ENCODE results near the gene STRA8. TPM values are rescaled to one million over a fixed set of nuclear protein-coding genes. Genes with fewer than 3 reads are reported as not detected.
"Not testable (repeated sequence)": the region's sequence is repeated elsewhere in the genome, so short reads cannot be mapped to it uniquely, and the experiment has no call there.

Gene STRA8
- total RNA-seq, 1 experiment from 2014 or later = not detected

DNA sequence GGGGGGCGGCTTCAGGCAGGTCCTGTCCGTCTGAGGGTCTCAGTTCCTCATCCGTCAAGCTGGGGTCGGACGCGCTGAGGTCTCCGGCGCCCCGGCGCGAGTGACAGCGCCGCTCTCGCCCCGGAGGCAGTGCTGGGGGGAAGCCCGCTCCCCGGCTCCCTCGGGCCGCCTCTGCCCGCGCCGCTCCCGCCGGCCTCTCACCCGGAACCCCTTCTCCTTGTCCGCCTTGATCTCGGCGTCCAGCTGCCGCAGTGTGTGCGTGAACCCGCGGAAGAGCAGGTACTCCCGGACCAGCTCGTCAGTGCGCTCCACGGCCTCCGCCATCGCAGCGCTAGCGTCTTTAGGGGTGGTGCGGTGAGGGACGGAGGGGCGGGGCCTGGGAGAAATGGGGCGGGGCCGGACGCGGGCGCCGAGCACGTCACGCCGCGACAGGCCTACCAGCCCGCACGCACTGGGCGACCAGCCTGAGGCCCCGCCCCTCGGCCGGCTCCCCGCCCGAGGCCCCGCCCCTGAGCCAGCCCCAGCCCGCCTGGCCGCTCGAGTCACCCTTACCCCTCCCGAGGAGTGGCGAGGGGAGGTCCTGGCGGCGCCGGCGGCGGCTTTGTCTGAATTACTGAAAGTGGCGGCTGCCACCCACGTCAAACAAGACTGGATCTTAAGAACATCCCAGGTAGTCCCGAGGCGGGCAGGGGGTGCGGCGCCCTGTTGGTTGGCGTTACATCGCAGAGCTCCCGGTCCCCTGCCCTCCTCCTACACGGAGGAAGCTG, 22.3 kb upstream of the STRA8 start, which contains the start of gene WDR91:
TSS of gene WDR91 (minus strand) at position 348 of the 767 bp plus-strand sequence. CDS start at position 324, 24 bp downstream.
- Histone ChIP-seq H3F3A (ENCODE audit: insufficient read depth, low read depth) (no peaks in the 10 kb centered on the region), H3K4me2 (peak within 1 kb of the TSS; percentile 91), H3K27me3 (ENCODE audit: insufficient read depth, low read depth) (no peaks in the 10 kb centered on the region), H3K4me1 (replicated peaks; ENCODE audit: insufficient read depth) (no peaks in the 10 kb centered on the region; the same call in 1 of the 2 replicates), H4K20me1 (ENCODE audit: insufficient read depth) (no peaks in the 10 kb centered on the region), H3K4me3 (peak within 1 kb of the TSS; percentile 76), H3K36me3 (ENCODE audit: low read depth) (no peaks in the 10 kb centered on the region), H3K27ac (peak within 1 kb of the TSS; percentile 48), H3K9me3 (ENCODE audit: insufficient read depth, low read depth) (no peaks in the 10 kb centered on the region), H3K9me2 (ENCODE audit: insufficient read depth) (no peaks in the 10 kb centered on the region), H3K79me2 (ENCODE audit: low read depth) (no peaks in the 10 kb centered on the region), H2AFZ (peak within 1 kb of the TSS; percentile 95)
- no peak for TF ChIP-seq EZH2 (IDR thresholded peaks at IDR 0.05; ENCODE audit: low read depth)
- TF ChIP-seq, protein P1, sequence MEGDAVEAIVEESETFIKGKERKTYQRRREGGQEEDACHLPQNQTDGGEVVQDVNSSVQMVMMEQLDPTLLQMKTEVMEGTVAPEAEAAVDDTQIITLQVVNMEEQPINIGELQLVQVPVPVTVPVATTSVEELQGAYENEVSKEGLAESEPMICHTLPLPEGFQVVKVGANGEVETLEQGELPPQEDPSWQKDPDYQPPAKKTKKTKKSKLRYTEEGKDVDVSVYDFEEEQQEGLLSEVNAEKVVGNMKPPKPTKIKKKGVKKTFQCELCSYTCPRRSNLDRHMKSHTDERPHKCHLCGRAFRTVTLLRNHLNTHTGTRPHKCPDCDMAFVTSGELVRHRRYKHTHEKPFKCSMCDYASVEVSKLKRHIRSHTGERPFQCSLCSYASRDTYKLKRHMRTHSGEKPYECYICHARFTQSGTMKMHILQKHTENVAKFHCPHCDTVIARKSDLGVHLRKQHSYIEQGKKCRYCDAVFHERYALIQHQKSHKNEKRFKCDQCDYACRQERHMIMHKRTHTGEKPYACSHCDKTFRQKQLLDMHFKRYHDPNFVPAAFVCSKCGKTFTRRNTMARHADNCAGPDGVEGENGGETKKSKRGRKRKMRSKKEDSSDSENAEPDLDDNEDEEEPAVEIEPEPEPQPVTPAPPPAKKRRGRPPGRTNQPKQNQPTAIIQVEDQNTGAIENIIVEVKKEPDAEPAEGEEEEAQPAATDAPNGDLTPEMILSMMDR (conservative IDR thresholded peaks at IDR 0.05) = no peak
- intact Hi-C loops (cut with micrococcal nuclease; ENCODE audit: unreplicated experiment) = loop anchor here (1.0 kb wide), 1 partner anchor 41 kb away; the partner anchor contains the start of gene CYREN
- no TSS peak for BruUV-seq (replicated peaks)
- CTCF ChIA-PET = interaction anchor here (0.5 kb wide), 1 partner anchor 71 kb away, joined by 3 read pairs; no protein-coding TSS in a partner anchor
- DNase-seq = peak; percentile 84 to 95
- POLR2A ChIA-PET (ENCODE audit: unreplicated experiment) = no interaction called here

GRCh38 chr7:135211946-135212685, 21.5 kb upstream of the STRA8 start:
- BruUV-seq (replicated peaks) = TSS peak; percentile 89
- POLR2A ChIA-PET (ENCODE audit: unreplicated experiment) = not testable (repeated sequence)

GRCh38 chr7:135213831-135214230, 19.8 kb upstream of the STRA8 start:
- no peaks in the 10 kb centered on the region; the same call in 1 of the 2 replicates for H3K4me1 ChIP-seq (replicated peaks; ENCODE audit: insufficient read depth)
- no peaks in the 10 kb centered on the region for H3K27me3 ChIP-seq (ENCODE audit: insufficient read depth, low read depth)
- H3K4me2 ChIP-seq = no peak overlapping the region
- POLR2A ChIA-PET (ENCODE audit: unreplicated experiment) = no interaction called here
- DNase-seq = no peak
- no peak overlapping the region for H2AFZ ChIP-seq
- H3K79me2 ChIP-seq (ENCODE audit: low read depth) = no peaks in the 10 kb centered on the region
- CTCF ChIA-PET = no interaction called here
- H4K20me1 ChIP-seq (ENCODE audit: insufficient read depth) = no peaks in the 10 kb centered on the region
- no TSS peak for BruUV-seq (replicated peaks)
- H3K27ac ChIP-seq = no peak overlapping the region
- H3K9me2 ChIP-seq (ENCODE audit: insufficient read depth) = no peaks in the 10 kb centered on the region
- TF ChIP-seq, protein P1 (conservative IDR thresholded peaks at IDR 0.05) = no peak
- no peak for TF ChIP-seq EZH2 (IDR thresholded peaks at IDR 0.05; ENCODE audit: low read depth)
- H3F3A ChIP-seq (ENCODE audit: insufficient read depth, low read depth) = no peaks in the 10 kb centered on the region
- no peaks in the 10 kb centered on the region for H3K36me3 ChIP-seq (ENCODE audit: low read depth)
- no peaks in the 10 kb centered on the region for H3K9me3 ChIP-seq (ENCODE audit: insufficient read depth, low read depth)
- H3K4me3 ChIP-seq = no peak overlapping the region
- intact Hi-C loops (cut with micrococcal nuclease; ENCODE audit: unreplicated experiment) = no loop called here

More at GRCh38 chr7:135211946-135212685, 21.5 kb upstream of the STRA8 start:
- H3K9me2 ChIP-seq (ENCODE audit: insufficient read depth); H3K79me2 ChIP-seq (ENCODE audit: low read depth); H3K9me3 ChIP-seq (ENCODE audit: insufficient read depth, low read depth); H3K4me1 ChIP-seq (replicated peaks; ENCODE audit: insufficient read depth); H3K27me3 ChIP-seq (ENCODE audit: insufficient read depth, low read depth); H3K36me3 ChIP-seq (ENCODE audit: low read depth); H3F3A ChIP-seq (ENCODE audit: insufficient read depth, low read depth); H4K20me1 ChIP-seq (ENCODE audit: insufficient read depth): not testable (repeated sequence)
- Histone ChIP-seq H3K4me3 (peak overlapping the region; percentile 76), H3K4me2 (peak overlapping the region; percentile 82), H2AFZ (peak overlapping the region; percentile 95), H3K27ac (peak overlapping the region; percentile 48)
- peak in 1 of 2 experiments; percentile 22 for DNase-seq
- CTCF ChIA-PET = interaction anchor here (0.5 kb wide), 1 partner anchor 70 kb away, joined by 3 read pairs; no protein-coding TSS in a partner anchor
- TF ChIP-seq, protein P1 (conservative IDR thresholded peaks at IDR 0.05) = 0 out of 2 replicates have a peak, but pooled peaks have one; percentile 18
- intact Hi-C loops (cut with micrococcal nuclease; ENCODE audit: unreplicated experiment) = loop anchor here (1.0 kb wide), 1 partner anchor 42 kb away; the partner anchor contains the start of gene CYREN

All from PC-9 (cell line).